HepG2 (cell line): ENCODE results near the gene TMTC4. TPM values are rescaled to one million over a fixed set of nuclear protein-coding genes. Genes with fewer than 3 reads are reported as not detected.

Experiments used
- ATAC-seq: fragments of 200-7000 bp; cut with Tn5 transposase; 3 replicates; pipeline ENCODE4 v1.9.1; 2020; ENCODE audit warnings: mild to moderate bottlenecking, moderate library complexity
- BruUV-seq: library from RNA; stranded (reverse); fragments of 400-500 nt; replicated peaks from 2 replicates; lab custom pipeline; 2021; lab: Mats Ljungman, UMichigan
- CTCF ChIA-PET: fragments of 300-600 bp; formaldehyde crosslinking; extraction: SDS; loops from one replicate; lab custom pipeline; 2021; ENCODE audit warnings: low total read pairs, inconsistent platforms, low intra/inter-chr PET ratio; lab: Yijun Ruan, JAX
- POLR2A ChIA-PET: fragments of 350-600 bp; sonication (Branson Sonifier 250); formaldehyde crosslinking; loops from one replicate; lab custom pipeline; 2020; ENCODE audit warnings: antibody characterized with exemption, inconsistent platforms; lab: Yijun Ruan, JAX
- DNase-seq: peaks from one replicate; pipeline ENCODE4 v3.0.0-alpha.2; 2015; ENCODE audit warnings: low spot score
- FAIRE-seq: peaks from 3 replicates; lab custom pipeline; 2011; peaks lifted over from hg19 to GRCh38; lab: Jason Lieb, UNC
- H2AFZ ChIP-seq: one replicate; pipeline ENCODE4 v1.6.1; 2011; ENCODE audit warnings: low read length, inconsistent platforms
- H3K27ac ChIP-seq: fragments of 300-600 bp; 3 replicates; pipeline ENCODE4 v1.8.0; 2011; ENCODE audit warnings: mixed run types, mild to moderate bottlenecking, mixed read lengths, low read length, inconsistent platforms; ENCODE audit not compliant: insufficient read depth; ENCODE audit errors: extremely low read length
- H3K27me3 ChIP-seq, 2 experiments: fragments of 200-600 bp in 1 of 2; 2 replicates in 1 of 2; 3 replicates in 1 of 2; pipeline versions ENCODE4 v1.6.0 to v1.8.0; 2011; ENCODE audit warnings: low read length in 2 of 2, mild to moderate bottlenecking in 2 of 2, moderate library complexity in 2 of 2, inconsistent platforms in 1 of 2; ENCODE audit not compliant: insufficient read depth in 2 of 2, control insufficient read depth in 1 of 2
- H3K36me3 ChIP-seq, 2 experiments: fragments of 200-600 bp in 1 of 2; replicated peaks in 1 of 2; 2 replicates in 1 of 2; 3 replicates in 1 of 2; pipeline versions ENCODE4 v1.5.1 to v1.8.0; 2011; ENCODE audit warnings: low read length in 2 of 2, inconsistent platforms in 1 of 2; ENCODE audit not compliant: insufficient read depth in 2 of 2, control insufficient read depth in 1 of 2
- H3K4me1 ChIP-seq: 2 replicates; pipeline ENCODE4 v1.5.1; 2012; ENCODE audit warnings: low read length, inconsistent platforms; ENCODE audit not compliant: insufficient read depth
- H3K4me2 ChIP-seq: 2 replicates; pipeline ENCODE4 v1.6.0; 2011; ENCODE audit warnings: low read depth, low read length, inconsistent platforms
- H3K4me3 ChIP-seq, 3 experiments: fragments of 200-600 bp in 1 of 3; sonication (generic), shearing (Covaris generic) in 1 of 3; replicated peaks in 1 of 3; 2 replicates each; pipeline ENCODE4 v1.5.1; 2011 to 2016; ENCODE audit warnings: low read length in 3 of 3, inconsistent platforms in 2 of 3, low read depth in 2 of 3, mild to moderate bottlenecking in 2 of 3, control low read depth in 1 of 3, mixed read lengths in 1 of 3; ENCODE audit not compliant: insufficient read depth in 1 of 3
- H3K79me2 ChIP-seq: one replicate; pipeline ENCODE4 v1.6.1; 2011; ENCODE audit warnings: low read length, inconsistent platforms; ENCODE audit not compliant: insufficient read depth
- H3K9ac ChIP-seq: 2 replicates; pipeline ENCODE4 v1.6.0; 2011; ENCODE audit warnings: mild to moderate bottlenecking, low read depth, low read length, inconsistent platforms; ENCODE audit not compliant: insufficient read depth
- H3K9me3 ChIP-seq: 2 replicates; pipeline ENCODE4 v1.5.1; 2012; ENCODE audit warnings: mild to moderate bottlenecking, low read length
- H4K20me1 ChIP-seq: 2 replicates; pipeline ENCODE4 v1.6.0; 2011; ENCODE audit warnings: inconsistent platforms, mild to moderate bottlenecking, low read length, moderate library complexity; ENCODE audit not compliant: insufficient read depth
- CREB3 ChIP-seq: sonication (generic); formaldehyde crosslinking; IDR thresholded peaks from 2 replicates; pipeline ENCODE4 v1.5.0; 2020; ENCODE audit warnings: missing genetic modification reagents
- ZHX2 ChIP-seq, 2 experiments: sonication (generic) in 1 of 2; formaldehyde crosslinking in 1 of 2; IDR thresholded peaks; 2 replicates each; pipeline versions ENCODE4 v1.6.1 to v1.9.0; 2014 to 2022; ENCODE audit warnings: antibody characterized with exemption in 1 of 2, borderline replicate concordance in 1 of 2, inconsistent platforms in 1 of 2, low read depth in 1 of 2, missing genetic modification reagents in 1 of 2
- ZNF205 ChIP-seq: IDR thresholded peaks from 2 replicates; pipeline ENCODE4 v1.6.1; 2018; ENCODE audit warnings: missing biosample characterization, missing genetic modification reagents
- ZSCAN21 ChIP-seq: sonication (generic); formaldehyde crosslinking; IDR thresholded peaks from 2 replicates; pipeline ENCODE4 v1.8.0; 2022; ENCODE audit warnings: mild to moderate bottlenecking, missing genetic modification reagents, moderate library complexity, borderline replicate concordance
- WGBS: methylation state at CpG from one replicate; pipeline ENCODE4 v1.1.6; 2017; ENCODE audit warnings: low lambda C conversion rate; 5-methylcytosine and 5-hydroxymethylcytosine counted together
- in situ Hi-C: cut with HindIII; loops from 2 replicates; pipeline ENCODE4 v1.10.0; 2017; ENCODE audit warnings: low pct_unique_long_range_greater_than_20kb; ENCODE audit not compliant: extremely low pct_ligation_motif_present
- intact Hi-C: fragments of 100-400 bp; cut with micrococcal nuclease; formaldehyde crosslinking; loops from one replicate; pipeline ENCODE4 v1.10.0; 2022; ENCODE audit not compliant: unreplicated experiment
- polyA plus RNA-seq, 8 experiments: library from polyadenylated mRNA; depleted of rRNA in 3 of 8; stranded (reverse) in 7 of 8; unstranded in 1 of 8; fragments of >200 nt; fragmentation: Illumina TruSeq in 4 of 8; extraction: Trizol in 4 of 8; gene quantifications; 2 replicates each; pipeline versions ENCODE4 v1.2.1 to v1.2.3, GENCODE V29; 2011 to 2016; ENCODE audit warnings: low read depth in 4 of 8, missing spikeins in 1 of 8, mixed read lengths in 1 of 8; ENCODE audit not compliant: insufficient read depth in 1 of 8
- total RNA-seq, 5 experiments: library from RNA; depleted of rRNA; stranded (reverse); fragments of >200 nt; fragmentation: Illumina TruSeq; extraction: Trizol; gene quantifications; 2 replicates each; pipeline ENCODE4 v1.2.3, GENCODE V29; 2016; ENCODE audit warnings: low read depth in 1 of 5
- TF ChIP-seq, protein P1 (sequence below): sonication (generic); formaldehyde crosslinking; IDR thresholded peaks from 2 replicates; pipeline ENCODE4 v1.4.0; 2020; ENCODE audit warnings: missing genetic modification reagents

The TMTC4 gene
- total and polyA plus RNA-seq, 2 of the 13 experiments (the other 11 are each of a cell fraction or from before 2014, with no cell fraction given), result 16.0 to 22.6 TPM

DNA sequence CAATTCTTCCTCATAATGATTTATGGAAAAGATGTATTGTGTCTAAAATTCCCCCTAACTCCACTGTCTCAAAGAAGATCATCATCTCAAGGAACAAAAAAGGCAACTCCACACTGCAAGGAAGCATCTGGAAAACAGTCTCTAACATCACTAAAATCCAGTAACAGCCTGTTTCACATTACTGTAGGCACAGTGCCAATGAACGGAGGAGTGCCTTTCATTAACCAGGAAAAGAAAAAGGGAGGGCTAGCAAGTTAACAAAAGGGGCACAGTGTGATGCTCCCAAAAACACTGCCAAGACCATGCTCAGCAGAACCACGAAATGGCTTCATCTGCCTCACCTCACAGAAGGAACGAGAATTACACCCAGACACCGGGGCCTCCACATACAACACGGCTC is 8.5 kb downstream of the TMTC4 start:
- no peak overlapping the region for H3K9ac ChIP-seq
- POLR2A ChIA-PET, result no interaction called here
- H3K27me3 ChIP-seq, result no peaks in the 10 kb centered on the region
- no peak overlapping the region for H3K4me3 ChIP-seq
- H3K9me3 ChIP-seq, result no peaks in the 10 kb centered on the region
- no peak for FAIRE-seq
- H3K4me2 ChIP-seq, result no peak overlapping the region
- in situ Hi-C loops (no loop called here), intact Hi-C loops (no loop called here)
- 96% methylated on average over 5 of the region's 5 CpGs for WGBS
- peaks cover 18% of the 10 kb centered on the region for H3K4me1 ChIP-seq
- H3K79me2 ChIP-seq, result peaks cover 1% of the 10 kb centered on the region
- H3K36me3 ChIP-seq, result peaks cover 16 to 78% of the 10 kb centered on the region in 2 experiments; a peak in 4 of 5 replicates
- H4K20me1 ChIP-seq, result no peaks in the 10 kb centered on the region
- BruUV-seq, result no TSS peak
- TF ChIP-seq CREB3 (CRISPR knock-in tag), result no peak
- no peak for TF ChIP-seq ZNF205 (CRISPR knock-in tag)
- TF ChIP-seq ZSCAN21, result no peak
- no peak for TF ChIP-seq ZHX2 (IDR thresholded peaks at IDR 0.05; ENCODE audit: low read depth)
- TF ChIP-seq ZHX2 (CRISPR knock-in tag; IDR thresholded peaks at IDR 0.05; ENCODE audit: borderline replicate concordance), result no peak
- TF ChIP-seq, protein P1, sequence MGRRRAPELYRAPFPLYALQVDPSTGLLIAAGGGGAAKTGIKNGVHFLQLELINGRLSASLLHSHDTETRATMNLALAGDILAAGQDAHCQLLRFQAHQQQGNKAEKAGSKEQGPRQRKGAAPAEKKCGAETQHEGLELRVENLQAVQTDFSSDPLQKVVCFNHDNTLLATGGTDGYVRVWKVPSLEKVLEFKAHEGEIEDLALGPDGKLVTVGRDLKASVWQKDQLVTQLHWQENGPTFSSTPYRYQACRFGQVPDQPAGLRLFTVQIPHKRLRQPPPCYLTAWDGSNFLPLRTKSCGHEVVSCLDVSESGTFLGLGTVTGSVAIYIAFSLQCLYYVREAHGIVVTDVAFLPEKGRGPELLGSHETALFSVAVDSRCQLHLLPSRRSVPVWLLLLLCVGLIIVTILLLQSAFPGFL (CRISPR knock-in tag), result no peak
- TF ChIP-seq, all 625 proteins: peak for 0
- Histone ChIP-seq H2AFZ (no peak overlapping the region), H3K27ac (no peak overlapping the region)
- CTCF ChIA-PET, result no interaction called here
- no peak for DNase-seq
- no peak for ATAC-seq
